Airway epithelial cell (primary cell): Measurements from ENCODE around the gene CC2D2A. TPM values are rescaled to one million over a fixed set of nuclear protein-coding genes. Genes with fewer than 3 reads are reported as not detected.

Source experiments
- total RNA-seq: library from RNA; depleted of rRNA; stranded (reverse); fragments of >200 nt; gene quantifications from 2 replicates; pipeline ENCODE4 v1.2.3, GENCODE V29; 2015

The CC2D2A gene
- 10.8 and 11.4 TPM in 2 replicates for total RNA-seq

GRCh38 chr4:15469402-15470127 is at the start of gene CC2D2A:
Gene CC2D2A (plus strand): TSS chr4:15469882. CDS start chr4:15475933, 6,051 bp downstream.

GRCh38 chr4:15427701-15428100 is 42.0 kb upstream of the CC2D2A start, which contains the start of gene C1QTNF7:
Gene C1QTNF7 (plus strand): TSS chr4:15428033. CDS start chr4:15435744, 7,711 bp downstream.

Other genes with a start within 250 kb of the CC2D2A start
- gene C1QTNF7, start 41.8 kb upstream of the CC2D2A start, total RNA-seq, result not detected in 2 replicates
- 45.7 and 65.3 TPM in 2 replicates for gene FBXL5, start 185.5 kb downstream of the CC2D2A start, total RNA-seq
- 18.8 and 37.8 TPM in 2 replicates for gene FAM200B, start 211.9 kb downstream of the CC2D2A start, total RNA-seq
- gene BST1, start 233.2 kb downstream of the CC2D2A start, total RNA-seq, result 1.6 and 4.3 TPM in 2 replicates